WTC11 (cell line): ENCODE results near the gene GNLY.

Experiments
- ATF2 ChIP-seq: sonication (generic); formaldehyde crosslinking; IDR thresholded peaks from 2 replicates; pipeline ENCODE4 v1.8.1; 2022; ENCODE audit warnings: low read depth, missing genetic modification reagents, borderline replicate concordance
- ATF3 ChIP-seq: sonication (generic); formaldehyde crosslinking; conservative IDR thresholded peaks from 2 replicates; pipeline ENCODE4 v1.8.1; 2022; ENCODE audit warnings: mild to moderate bottlenecking, missing genetic modification reagents
- CREB1 ChIP-seq: sonication (generic); formaldehyde crosslinking; IDR thresholded peaks from 2 replicates; pipeline ENCODE4 v1.8.0; 2023; ENCODE audit warnings: mild to moderate bottlenecking, missing genetic modification reagents
- CTCF ChIP-seq: fragments of 200-600 bp; IDR thresholded peaks from 2 replicates; pipeline ENCODE4 v1.8.0; 2022; ENCODE audit warnings: antibody characterized with exemption
- E2F1 ChIP-seq: sonication (generic); formaldehyde crosslinking; IDR thresholded peaks from 2 replicates; pipeline ENCODE4 v1.8.0; 2022; ENCODE audit warnings: mild to moderate bottlenecking, missing genetic modification reagents
- E2F4 ChIP-seq: sonication (generic); formaldehyde crosslinking; IDR thresholded peaks from 2 replicates; pipeline ENCODE4 v1.8.1; 2022; ENCODE audit warnings: low read depth, mild to moderate bottlenecking, moderate library complexity, missing genetic modification reagents, borderline replicate concordance
- ELF4 ChIP-seq: sonication (generic); formaldehyde crosslinking; IDR thresholded peaks from 2 replicates; pipeline ENCODE4 v1.8.1; 2022; ENCODE audit warnings: low read depth, mild to moderate bottlenecking, moderate library complexity, missing genetic modification reagents
- ETV6 ChIP-seq: sonication (generic); formaldehyde crosslinking; IDR thresholded peaks from 2 replicates; pipeline ENCODE4 v1.8.1; 2022; ENCODE audit warnings: mild to moderate bottlenecking, missing genetic modification reagents
- FOXP1 ChIP-seq: sonication (generic); formaldehyde crosslinking; IDR thresholded peaks from 2 replicates; pipeline ENCODE4 v1.8.0; 2022; ENCODE audit warnings: missing genetic modification reagents, mild to moderate bottlenecking, moderate library complexity, borderline replicate concordance
- HMGXB4 ChIP-seq: sonication (generic); formaldehyde crosslinking; IDR thresholded peaks from 2 replicates; pipeline ENCODE4 v1.8.1; 2023; ENCODE audit warnings: mild to moderate bottlenecking, moderate library complexity, missing genetic modification reagents
- RELA ChIP-seq: sonication (generic); formaldehyde crosslinking; IDR thresholded peaks from 2 replicates; pipeline ENCODE4 v1.8.1; 2022; ENCODE audit warnings: missing genetic modification reagents, mild to moderate bottlenecking, borderline replicate concordance
- SP1 ChIP-seq: sonication (generic); formaldehyde crosslinking; conservative IDR thresholded peaks from 2 replicates; pipeline ENCODE4 v1.8.1; 2022; ENCODE audit warnings: missing genetic modification reagents
- USF1 ChIP-seq: sonication (generic); formaldehyde crosslinking; IDR thresholded peaks from 2 replicates; pipeline ENCODE4 v1.8.0; 2022; ENCODE audit warnings: mild to moderate bottlenecking, missing genetic modification reagents
- USF2 ChIP-seq: sonication (generic); formaldehyde crosslinking; IDR thresholded peaks from 2 replicates; pipeline ENCODE4 v1.8.1; 2023; ENCODE audit warnings: mild to moderate bottlenecking, missing genetic modification reagents, moderate library complexity

GRCh38 chr2:85697096-85697495 lies 2.9 kb downstream of the GNLY start:
- no peak for TF ChIP-seq E2F4
- no peak for TF ChIP-seq CTCF
- TF ChIP-seq ETV6 = no peak
- no peak for TF ChIP-seq RELA (CRISPR knock-in tag)
- TF ChIP-seq HMGXB4 = no peak
- no peak for TF ChIP-seq CREB1 (CRISPR knock-in tag)
- TF ChIP-seq USF2 (CRISPR knock-in tag) = no peak
- no peak for TF ChIP-seq SP1 (CRISPR knock-in tag)
- TF ChIP-seq ELF4 = no peak
- no peak for TF ChIP-seq FOXP1 (CRISPR knock-in tag)
- no peak for TF ChIP-seq ATF2 (CRISPR knock-in tag)
- no peak for TF ChIP-seq ATF3 (CRISPR knock-in tag)
- no peak for TF ChIP-seq USF1 (CRISPR knock-in tag)
- TF ChIP-seq E2F1 (CRISPR knock-in tag) = no peak
